Measurements from ENCODE around the gene ZNF511.

The ZNF511 gene

DNA sequence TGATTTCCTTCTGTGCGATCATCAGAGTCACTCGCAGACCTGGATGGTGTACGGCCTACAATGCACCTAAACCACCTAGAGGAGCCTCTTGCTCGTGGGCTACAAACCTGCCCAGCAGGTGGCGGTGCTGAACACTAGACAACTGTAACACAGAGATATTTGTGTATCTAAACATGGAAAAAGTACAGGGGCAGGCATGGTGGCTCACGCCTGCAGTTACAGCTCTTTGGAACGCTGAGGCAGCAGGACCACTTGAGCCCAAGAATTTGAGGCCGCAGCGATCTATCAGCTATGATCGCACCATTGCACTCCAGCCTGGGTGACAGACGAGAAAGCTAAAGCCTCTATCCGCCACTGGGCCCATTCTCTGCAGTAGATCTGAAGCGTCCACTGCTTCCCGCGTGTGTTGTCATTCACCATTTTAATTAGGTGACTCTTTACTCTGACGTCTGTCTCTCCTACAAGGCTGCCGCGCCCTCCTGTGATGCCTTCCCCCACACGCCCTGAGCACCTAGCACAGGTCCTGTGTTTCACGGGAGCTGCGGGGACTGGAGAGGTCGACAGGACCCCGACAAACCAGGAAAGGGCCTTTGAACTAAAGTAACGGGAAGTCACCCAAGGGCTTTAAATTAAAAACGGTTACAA, 816 bp upstream of the ZNF511 start:
- peak; percentile 76 for DNase-seq (ENCODE audit: low spot score)
- in situ Hi-C loops (cut with MboI; ENCODE audit: low sequenced_read_pairs, unreplicated experiment): no loop called here
- TF ChIP-seq, protein P1, sequence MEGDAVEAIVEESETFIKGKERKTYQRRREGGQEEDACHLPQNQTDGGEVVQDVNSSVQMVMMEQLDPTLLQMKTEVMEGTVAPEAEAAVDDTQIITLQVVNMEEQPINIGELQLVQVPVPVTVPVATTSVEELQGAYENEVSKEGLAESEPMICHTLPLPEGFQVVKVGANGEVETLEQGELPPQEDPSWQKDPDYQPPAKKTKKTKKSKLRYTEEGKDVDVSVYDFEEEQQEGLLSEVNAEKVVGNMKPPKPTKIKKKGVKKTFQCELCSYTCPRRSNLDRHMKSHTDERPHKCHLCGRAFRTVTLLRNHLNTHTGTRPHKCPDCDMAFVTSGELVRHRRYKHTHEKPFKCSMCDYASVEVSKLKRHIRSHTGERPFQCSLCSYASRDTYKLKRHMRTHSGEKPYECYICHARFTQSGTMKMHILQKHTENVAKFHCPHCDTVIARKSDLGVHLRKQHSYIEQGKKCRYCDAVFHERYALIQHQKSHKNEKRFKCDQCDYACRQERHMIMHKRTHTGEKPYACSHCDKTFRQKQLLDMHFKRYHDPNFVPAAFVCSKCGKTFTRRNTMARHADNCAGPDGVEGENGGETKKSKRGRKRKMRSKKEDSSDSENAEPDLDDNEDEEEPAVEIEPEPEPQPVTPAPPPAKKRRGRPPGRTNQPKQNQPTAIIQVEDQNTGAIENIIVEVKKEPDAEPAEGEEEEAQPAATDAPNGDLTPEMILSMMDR (IDR thresholded peaks at IDR 0.05; ENCODE audit: borderline replicate concordance, control extremely low read depth, extremely low read depth, insufficient read depth, missing control alignments): peak; percentile 72

DNA sequence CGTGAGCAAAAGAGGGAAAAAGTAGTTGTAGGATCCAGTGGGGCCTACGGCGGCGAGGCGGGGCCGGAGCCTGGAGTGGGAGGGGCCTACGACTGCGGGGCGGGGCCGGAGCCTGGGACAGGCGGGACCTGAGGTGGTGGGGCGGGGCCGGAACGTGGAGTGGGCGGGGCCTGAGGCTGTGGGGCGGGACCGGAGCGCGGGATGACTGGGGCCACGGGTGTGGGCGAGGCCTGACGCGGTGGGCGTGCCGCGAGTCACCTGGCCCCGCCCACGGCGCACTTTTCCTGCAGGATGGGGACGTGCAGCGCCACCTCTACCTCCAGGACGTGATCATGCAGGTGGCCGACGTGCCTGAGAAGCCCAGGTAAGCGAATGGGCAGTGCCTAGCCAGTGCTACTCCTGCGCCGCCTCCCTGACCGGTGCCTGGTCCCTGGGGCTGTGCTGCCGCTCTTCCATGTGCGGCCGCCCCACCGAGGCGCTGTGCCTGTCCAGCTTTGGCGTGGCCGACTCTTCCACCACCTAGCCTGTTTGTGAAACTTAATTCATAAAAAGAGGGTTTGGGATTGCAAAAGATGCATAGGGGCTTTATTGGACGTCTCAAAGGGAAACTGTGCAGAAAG, 496 bp downstream of the ZNF511 start:
- DNase-seq (ENCODE audit: low spot score): peak; percentile 99
- TF ChIP-seq, protein P1 (IDR thresholded peaks at IDR 0.05; ENCODE audit: borderline replicate concordance, control extremely low read depth, extremely low read depth, insufficient read depth, missing control alignments): no peak
- in situ Hi-C loops (cut with MboI; ENCODE audit: low sequenced_read_pairs, unreplicated experiment): no loop called here

DNA sequence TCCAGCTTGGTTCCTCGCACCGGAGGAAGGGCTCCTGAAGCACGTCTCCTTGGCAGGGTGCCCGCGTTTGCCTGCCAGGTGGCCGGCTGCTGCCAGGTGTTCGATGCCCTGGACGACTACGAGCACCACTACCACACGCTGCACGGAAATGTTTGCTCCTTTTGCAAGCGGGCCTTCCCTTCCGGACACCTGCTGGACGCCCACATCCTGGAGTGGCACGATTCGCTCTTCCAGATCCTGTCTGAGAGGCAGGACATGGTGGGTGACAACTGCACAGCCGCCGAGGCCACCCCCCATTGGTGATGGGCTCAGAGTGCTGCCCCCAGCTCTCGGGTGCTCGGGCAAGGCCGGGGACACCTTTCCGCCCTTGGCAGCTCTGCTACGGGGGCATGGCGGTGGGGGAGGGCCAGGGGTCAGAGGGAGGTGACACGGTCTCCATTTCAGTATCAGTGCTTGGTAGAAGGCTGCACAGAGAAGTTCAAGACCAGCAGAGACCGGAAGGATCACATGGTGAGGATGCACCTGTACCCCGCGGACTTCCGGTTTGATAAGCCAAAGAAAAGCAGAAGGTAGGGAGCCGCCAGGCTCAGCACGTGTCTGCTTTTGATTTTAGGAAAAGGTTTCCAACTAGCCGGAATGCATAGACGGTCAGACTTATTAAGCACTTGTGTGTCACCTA, 1.1 kb downstream of the ZNF511 start:
- in situ Hi-C loops (cut with MboI; ENCODE audit: low sequenced_read_pairs, unreplicated experiment): no loop called here
- TF ChIP-seq, protein P1 (IDR thresholded peaks at IDR 0.05; ENCODE audit: borderline replicate concordance, control extremely low read depth, extremely low read depth, insufficient read depth, missing control alignments): no peak
- no peak for DNase-seq (ENCODE audit: low spot score)

DNA sequence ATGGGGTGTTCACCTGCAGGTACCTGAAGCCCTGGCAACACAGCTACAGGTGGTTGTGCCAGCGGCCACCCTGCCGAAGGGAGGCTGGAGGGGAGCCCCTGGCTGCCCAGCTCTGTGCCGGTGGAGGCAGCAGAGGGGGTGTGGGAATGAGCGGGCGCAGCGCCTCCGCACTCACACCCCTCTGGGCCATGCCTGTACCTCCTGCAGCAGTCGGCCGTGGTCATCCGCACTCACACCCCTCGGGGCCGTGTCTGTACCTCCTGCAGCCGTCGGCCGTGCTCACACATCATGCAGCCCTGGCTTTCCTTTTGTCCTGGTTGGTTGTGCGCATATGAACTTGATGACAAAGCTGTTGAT, 1.7 kb downstream of the ZNF511 start:
- TF ChIP-seq, protein P1 (IDR thresholded peaks at IDR 0.05; ENCODE audit: borderline replicate concordance, control extremely low read depth, extremely low read depth, insufficient read depth, missing control alignments): no peak
- in situ Hi-C loops (cut with MboI; ENCODE audit: low sequenced_read_pairs, unreplicated experiment): no loop called here
- no peak for DNase-seq (ENCODE audit: low spot score)

DNA sequence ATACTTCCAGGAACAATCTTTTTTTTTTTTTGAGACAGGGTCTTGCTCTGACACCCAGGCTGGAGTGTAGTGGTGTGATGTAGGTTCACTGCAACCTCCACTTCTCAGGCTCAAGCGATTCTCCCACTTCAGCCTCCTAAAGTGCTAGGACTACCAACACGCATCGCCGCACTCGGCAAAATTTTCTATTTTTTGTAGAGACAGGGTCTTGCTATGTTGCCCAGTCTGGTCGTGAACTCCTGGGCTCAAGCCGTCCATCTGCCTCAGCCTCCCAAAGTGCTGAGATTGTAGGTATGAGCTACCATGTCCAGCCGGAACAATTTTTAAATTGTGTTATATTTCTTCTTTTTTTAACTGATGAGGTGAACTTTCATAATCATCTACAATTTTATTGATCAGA, 2.1 kb downstream of the ZNF511 start:
- TF ChIP-seq, protein P1 (IDR thresholded peaks at IDR 0.05; ENCODE audit: borderline replicate concordance, control extremely low read depth, extremely low read depth, insufficient read depth, missing control alignments): no peak
- in situ Hi-C loops (cut with MboI; ENCODE audit: low sequenced_read_pairs, unreplicated experiment): no loop called here
- DNase-seq (ENCODE audit: low spot score): no peak

DNA sequence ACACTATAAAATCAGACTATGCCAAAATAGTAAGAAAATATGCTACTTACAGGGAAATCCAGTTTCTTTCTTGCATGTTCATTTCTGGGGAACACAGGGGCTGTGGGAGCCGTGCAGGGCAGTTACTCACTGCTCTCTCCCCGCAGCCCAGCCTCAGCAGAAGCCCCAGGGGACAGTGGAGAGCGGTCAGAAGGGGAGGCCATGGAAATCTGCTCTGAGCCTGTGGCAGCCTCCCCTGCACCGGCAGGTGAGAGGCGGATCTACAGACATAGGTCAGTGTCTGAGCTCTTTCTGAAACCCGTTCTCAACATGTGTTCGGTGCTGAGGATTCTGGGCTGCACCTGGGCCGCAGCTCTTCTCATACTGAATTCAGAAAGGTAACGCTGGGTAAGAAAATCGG, 2.9 kb downstream of the ZNF511 start:
- TF ChIP-seq, protein P1 (IDR thresholded peaks at IDR 0.05; ENCODE audit: borderline replicate concordance, control extremely low read depth, extremely low read depth, insufficient read depth, missing control alignments): no peak
- no peak for DNase-seq (ENCODE audit: low spot score)
- in situ Hi-C loops (cut with MboI; ENCODE audit: low sequenced_read_pairs, unreplicated experiment): no loop called here
